H9 (cell line): ENCODE results near the gene PANK2. TPM values are rescaled to one million over a fixed set of nuclear protein-coding genes. Genes with fewer than 3 reads are reported as not detected.

ENCODE experiments used
- DNase-seq: peaks from one replicate; pipeline ENCODE4 v3.0.0-alpha.2; 2017
- H2AFZ ChIP-seq: one replicate; pipeline ENCODE4 v1.6.1; 2013; ENCODE audit warnings: mild to moderate bottlenecking, low read length, control low read depth, moderate library complexity
- H2AK5ac ChIP-seq: 2 replicates; pipeline ENCODE4 v1.6.1; 2013; ENCODE audit warnings: low read length, control low read depth, mixed read lengths; ENCODE audit not compliant: insufficient read length
- H2BK120ac ChIP-seq: one replicate; pipeline ENCODE4 v1.6.1; 2013; ENCODE audit warnings: low read depth, mild to moderate bottlenecking, low read length, control low read depth, inconsistent platforms; ENCODE audit not compliant: poor library complexity, severe bottlenecking
- H2BK12ac ChIP-seq: 2 replicates; pipeline ENCODE4 v1.6.1; 2013; ENCODE audit warnings: low read length, control low read depth, mixed read lengths, low read depth; ENCODE audit not compliant: insufficient read length
- H2BK15ac ChIP-seq: 2 replicates; pipeline ENCODE4 v1.6.1; 2013; ENCODE audit warnings: low read depth, low read length, control low read depth
- H2BK20ac ChIP-seq: one replicate; pipeline ENCODE4 v1.6.1; 2013; ENCODE audit warnings: low read depth, mild to moderate bottlenecking, low read length, control low read depth, inconsistent platforms; ENCODE audit not compliant: poor library complexity, severe bottlenecking
- H2BK5ac ChIP-seq: 2 replicates; pipeline ENCODE4 v1.6.1; 2013; ENCODE audit warnings: low read length, control low read depth, mixed read lengths; ENCODE audit not compliant: insufficient read length
- H3K14ac ChIP-seq: 2 replicates; pipeline ENCODE4 v1.6.1; 2013; ENCODE audit warnings: low read length, control low read depth; ENCODE audit not compliant: insufficient read depth
- H3K18ac ChIP-seq: 2 replicates; pipeline ENCODE4 v1.6.1; 2013; ENCODE audit warnings: low read depth, mild to moderate bottlenecking, mixed read lengths, low read length, control low read depth; ENCODE audit not compliant: insufficient read length
- H3K23ac ChIP-seq: 2 replicates; pipeline ENCODE4 v1.6.1; 2013; ENCODE audit warnings: low read length, control low read depth, mixed read lengths, low read depth; ENCODE audit not compliant: insufficient read length
- H3K23me2 ChIP-seq: 2 replicates; pipeline ENCODE4 v1.6.1; 2013; ENCODE audit warnings: low read depth, mild to moderate bottlenecking, mixed read lengths, low read length, control low read depth; ENCODE audit not compliant: insufficient read length, poor library complexity, severe bottlenecking
- H3K27ac ChIP-seq: 2 replicates; pipeline ENCODE4 v1.5.1; 2013; ENCODE audit warnings: low read length, control low read depth, mixed read lengths, low read depth; ENCODE audit not compliant: insufficient read length
- H3K27me3 ChIP-seq: 2 replicates; pipeline ENCODE4 v1.6.1; 2013; ENCODE audit warnings: low read length, control low read depth, inconsistent platforms; ENCODE audit not compliant: insufficient read depth
- H3K4ac ChIP-seq: 2 replicates; pipeline ENCODE4 v1.6.1; 2013; ENCODE audit warnings: low read depth, mild to moderate bottlenecking, control low read depth, inconsistent platforms, low read length, moderate library complexity
- H3K4me1 ChIP-seq: 2 replicates; pipeline ENCODE4 v1.6.1; 2013; ENCODE audit warnings: low read length, control low read depth, inconsistent platforms; ENCODE audit not compliant: insufficient read depth
- H3K4me2 ChIP-seq: 2 replicates; pipeline ENCODE4 v1.6.1; 2013; ENCODE audit warnings: low read length, control low read depth, mixed read lengths; ENCODE audit not compliant: insufficient read length, insufficient read depth
- H3K56ac ChIP-seq: 2 replicates; pipeline ENCODE4 v1.6.1; 2013; ENCODE audit warnings: low read depth, mild to moderate bottlenecking, mixed read lengths, low read length, control low read depth; ENCODE audit not compliant: insufficient read length
- H3K79me1 ChIP-seq: 2 replicates; pipeline ENCODE4 v1.6.1; 2013; ENCODE audit warnings: low read depth, mild to moderate bottlenecking, moderate library complexity, low read length, control low read depth, inconsistent platforms; ENCODE audit not compliant: insufficient read depth, poor library complexity, severe bottlenecking
- H3K79me2 ChIP-seq: 2 replicates; pipeline ENCODE4 v1.6.1; 2013; ENCODE audit warnings: low read length, control low read depth, inconsistent platforms; ENCODE audit not compliant: insufficient read depth
- H3K9ac ChIP-seq: 2 replicates; pipeline ENCODE4 v1.6.1; 2013; ENCODE audit warnings: low read length, control low read depth, mixed read lengths; ENCODE audit not compliant: insufficient read length; ENCODE audit errors: extremely low read depth
- H3K9me3 ChIP-seq: one replicate; pipeline ENCODE4 v1.6.1; 2013; ENCODE audit warnings: low read depth, low read length, inconsistent platforms; ENCODE audit not compliant: control insufficient read depth
- H3T11ph ChIP-seq: one replicate; pipeline ENCODE4 v1.6.1; 2013; ENCODE audit warnings: mild to moderate bottlenecking, low read length, control low read depth, inconsistent platforms
- H4K20me1 ChIP-seq: one replicate; pipeline ENCODE4 v1.6.1; 2013; ENCODE audit not compliant: control insufficient read depth, insufficient read length, insufficient read depth
- H4K5ac ChIP-seq: 2 replicates; pipeline ENCODE4 v1.6.1; 2013; ENCODE audit warnings: low read depth, mild to moderate bottlenecking, mixed read lengths, low read length, control low read depth; ENCODE audit not compliant: insufficient read length
- H4K8ac ChIP-seq: replicated peaks from 2 replicates; pipeline ENCODE4 v1.6.1; 2013; ENCODE audit warnings: low read length, control low read depth, mixed read lengths, low read depth; ENCODE audit not compliant: insufficient read length
- H4K91ac ChIP-seq: 2 replicates; pipeline ENCODE4 v1.6.1; 2013; ENCODE audit warnings: low read depth, mild to moderate bottlenecking, moderate library complexity, mixed read lengths, low read length, control low read depth; ENCODE audit not compliant: insufficient read length
- H3K27ac Mint-ChIP-seq, 3 experiments: 2 replicates in 2 of 3; 3 replicates in 1 of 3; pipeline ENCODE4 v1.8.0; 2020 to 2021; ENCODE audit warnings: mixed read lengths in 3 of 3, mild to moderate bottlenecking in 1 of 3, moderate library complexity in 1 of 3
- H3K27me3 Mint-ChIP-seq: 2 replicates; pipeline ENCODE4 v1.8.0; 2021; ENCODE audit warnings: low read depth, mild to moderate bottlenecking, moderate library complexity, mixed read lengths
- H3K36me3 Mint-ChIP-seq, 3 experiments: 2 replicates in 2 of 3; 3 replicates in 1 of 3; pipeline ENCODE4 v1.8.0; 2020 to 2021; ENCODE audit warnings: low read depth in 3 of 3, mixed read lengths in 3 of 3; ENCODE audit not compliant: insufficient read depth in 1 of 3
- H3K4me1 Mint-ChIP-seq, 2 experiments: 2 replicates each; pipeline ENCODE4 v1.8.0; 2020; ENCODE audit warnings: mixed read lengths in 2 of 2
- H3K4me3 Mint-ChIP-seq, 2 experiments: 2 replicates in 1 of 2; 3 replicates in 1 of 2; pipeline ENCODE4 v1.8.0; 2020 to 2021; ENCODE audit warnings: mild to moderate bottlenecking in 2 of 2, mixed read lengths in 2 of 2, moderate library complexity in 1 of 2
- H3K9me3 Mint-ChIP-seq, 2 experiments: 2 replicates in 1 of 2; 3 replicates in 1 of 2; pipeline ENCODE4 v1.8.0; 2020; ENCODE audit warnings: mild to moderate bottlenecking in 2 of 2, mixed read lengths in 2 of 2, moderate library complexity in 1 of 2
- WGBS: extraction: QIAGEN DNeasy Blood & Tissue Kit; methylation state at CpG from one replicate; pipeline ENCODE4 v1.1.7; 2013; ENCODE audit warnings: missing lambda C conversion rate, low lambda C conversion rate, mixed read lengths; ENCODE audit not compliant: insufficient read length; ENCODE audit errors: extremely low coverage; 5-methylcytosine and 5-hydroxymethylcytosine counted together
- total RNA-seq: library from RNA; stranded (reverse); gene quantifications from 2 replicates; pipeline ENCODE4 v1.2.1, GENCODE V29; 2021
- TF ChIP-seq, protein P1 (sequence below): fragments of 200-600 bp; sonication (generic); conservative IDR thresholded peaks from 3 replicates; pipeline ENCODE4 v1.8.0; 2021; ENCODE audit warnings: antibody characterized with exemption, mild to moderate bottlenecking

PANK2 gene
- total RNA-seq, 1 experiment from 2014 or later = 65.4 TPM

DNA sequence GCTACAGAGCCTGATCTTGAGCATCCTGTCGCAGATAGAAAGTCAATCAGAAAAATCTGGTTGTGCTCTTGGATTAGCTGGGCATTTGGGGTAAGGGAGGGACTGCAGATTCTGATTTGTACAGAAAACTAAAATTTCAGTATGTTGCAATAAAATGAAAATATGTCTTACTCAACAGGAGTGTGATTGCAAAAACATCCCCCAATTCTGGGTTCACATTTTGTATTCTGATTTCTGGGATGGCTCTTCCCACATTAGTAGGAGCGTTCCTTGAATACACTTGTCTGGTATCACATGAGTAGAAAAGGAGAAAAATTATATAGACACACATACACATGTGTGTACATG, 40.5 kb downstream of the PANK2 start:
- H3K4me1 Mint-ChIP-seq = peaks cover 28 to 34% of the 10 kb centered on the region in 2 experiments
- Histone ChIP-seq H3K4me1 (peaks cover 6% of the 10 kb centered on the region; the same call in 1 of the 2 replicates), H3K23ac (no peak overlapping the region), H3K14ac (no peak overlapping the region), H4K8ac (no peak overlapping the region), H3K4ac (no peak overlapping the region), H3K27me3 (no peaks in the 10 kb centered on the region), H4K20me1 (peaks cover 5% of the 10 kb centered on the region), H3K4me2 (no peak overlapping the region), H3K23me2 (no peaks in the 10 kb centered on the region), H4K5ac (no peak overlapping the region), H3K18ac (no peak overlapping the region), H3K79me1 (no peaks in the 10 kb centered on the region), H2BK20ac (no peak overlapping the region), H2BK15ac (no peak overlapping the region), H4K91ac (no peak overlapping the region), H2BK12ac (no peak overlapping the region), H3K56ac (no peak overlapping the region), H3T11ph (no peak overlapping the region), H3K27ac (no peak overlapping the region), H3K79me2 (no peaks in the 10 kb centered on the region), H2BK120ac (no peak overlapping the region), H2BK5ac (no peak overlapping the region), H2AFZ (no peak overlapping the region), H2AK5ac (no peak overlapping the region), H3K9me3 (no peaks in the 10 kb centered on the region), H3K9ac (no peak overlapping the region)
- no peak for DNase-seq
- TF ChIP-seq, protein P1, sequence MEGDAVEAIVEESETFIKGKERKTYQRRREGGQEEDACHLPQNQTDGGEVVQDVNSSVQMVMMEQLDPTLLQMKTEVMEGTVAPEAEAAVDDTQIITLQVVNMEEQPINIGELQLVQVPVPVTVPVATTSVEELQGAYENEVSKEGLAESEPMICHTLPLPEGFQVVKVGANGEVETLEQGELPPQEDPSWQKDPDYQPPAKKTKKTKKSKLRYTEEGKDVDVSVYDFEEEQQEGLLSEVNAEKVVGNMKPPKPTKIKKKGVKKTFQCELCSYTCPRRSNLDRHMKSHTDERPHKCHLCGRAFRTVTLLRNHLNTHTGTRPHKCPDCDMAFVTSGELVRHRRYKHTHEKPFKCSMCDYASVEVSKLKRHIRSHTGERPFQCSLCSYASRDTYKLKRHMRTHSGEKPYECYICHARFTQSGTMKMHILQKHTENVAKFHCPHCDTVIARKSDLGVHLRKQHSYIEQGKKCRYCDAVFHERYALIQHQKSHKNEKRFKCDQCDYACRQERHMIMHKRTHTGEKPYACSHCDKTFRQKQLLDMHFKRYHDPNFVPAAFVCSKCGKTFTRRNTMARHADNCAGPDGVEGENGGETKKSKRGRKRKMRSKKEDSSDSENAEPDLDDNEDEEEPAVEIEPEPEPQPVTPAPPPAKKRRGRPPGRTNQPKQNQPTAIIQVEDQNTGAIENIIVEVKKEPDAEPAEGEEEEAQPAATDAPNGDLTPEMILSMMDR = no peak
- peaks cover 5 to 26% (median 8%) of the 10 kb centered on the region in 3 experiments for H3K36me3 Mint-ChIP-seq
- WGBS = no CpG with 5 or more reads among the region's 2 CpGs
- no peak overlapping the region; a peak in 1 of 7 replicates for H3K27ac Mint-ChIP-seq
- no peak overlapping the region for H3K4me3 Mint-ChIP-seq
- H3K9me3 Mint-ChIP-seq = no peaks in the 10 kb centered on the region
- H3K27me3 Mint-ChIP-seq = peaks cover 4% of the 10 kb centered on the region; the same call in 1 of the 2 replicates
